Measurements from ENCODE around the gene SLC66A3. TPM values are rescaled to one million over a fixed set of nuclear protein-coding genes. Genes with fewer than 3 reads are reported as not detected.
A peak's percentile ranks its signal among the peaks of the same experiment; 100 is the strongest.

SLC66A3 gene
- 10.9 TPM for total RNA-seq

GRCh38 chr2:11155381-11156035, at the start of gene SLC66A3:
SLC66A3 (plus strand) TSS chr2:11155467; CDS start chr2:11155547, 80 bp downstream.
- peak; percentile 90 for ATAC-seq

- ATAC-seq: no peak
Measured at GRCh38 chr2:11109002-11109401, 46.3 kb upstream of the SLC66A3 start.

DNA sequence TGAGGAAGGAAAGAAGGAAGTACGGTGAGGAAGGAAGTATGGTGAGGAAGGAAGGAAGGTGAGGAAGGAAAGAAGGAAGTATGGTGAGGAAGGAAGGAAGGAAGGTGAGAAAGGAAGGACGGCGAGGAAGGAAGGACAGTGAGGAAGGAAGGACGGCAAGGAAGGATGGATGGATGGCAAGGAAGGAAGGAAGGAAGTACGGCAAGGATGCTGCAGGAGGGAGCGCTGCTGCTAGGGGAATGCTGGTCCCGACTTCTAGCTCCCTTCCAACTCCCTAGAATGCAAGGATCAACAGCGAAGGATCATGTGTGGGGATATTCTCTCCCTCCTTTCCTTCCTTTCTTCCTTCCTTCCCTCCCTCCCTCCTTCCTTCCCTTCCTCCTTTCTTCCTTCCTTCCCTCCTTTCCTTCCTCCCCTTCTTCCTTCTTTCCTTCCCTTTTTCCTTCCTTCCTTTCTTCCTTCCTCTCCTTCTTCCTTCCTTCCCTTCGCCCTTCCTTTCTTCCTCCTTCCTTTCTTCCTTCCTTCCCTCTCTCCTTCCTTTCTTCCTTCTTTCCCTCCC, 42.3 kb upstream of the SLC66A3 start:
- ATAC-seq: no peak

DNA sequence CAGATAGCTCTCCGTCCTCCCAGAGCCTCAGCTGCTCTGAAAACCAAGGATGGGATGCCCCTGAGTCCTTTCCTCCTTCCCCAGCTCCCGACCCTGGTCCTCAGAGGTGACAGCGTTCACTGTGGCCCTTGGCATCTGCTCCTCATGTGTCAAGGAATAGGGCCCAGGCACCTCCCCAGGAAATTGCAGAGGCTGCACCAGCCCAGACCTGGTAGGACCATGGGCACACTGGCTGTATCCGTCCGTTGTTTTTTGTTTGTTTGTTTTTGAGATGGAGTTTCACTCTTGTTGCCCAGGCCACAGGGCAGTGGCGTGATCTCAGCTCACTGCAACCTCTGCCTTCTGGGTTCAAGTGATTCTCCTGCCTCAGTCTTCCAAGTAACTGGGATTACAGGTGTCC, 37.5 kb upstream of the SLC66A3 start:
- no peak for ATAC-seq

DNA sequence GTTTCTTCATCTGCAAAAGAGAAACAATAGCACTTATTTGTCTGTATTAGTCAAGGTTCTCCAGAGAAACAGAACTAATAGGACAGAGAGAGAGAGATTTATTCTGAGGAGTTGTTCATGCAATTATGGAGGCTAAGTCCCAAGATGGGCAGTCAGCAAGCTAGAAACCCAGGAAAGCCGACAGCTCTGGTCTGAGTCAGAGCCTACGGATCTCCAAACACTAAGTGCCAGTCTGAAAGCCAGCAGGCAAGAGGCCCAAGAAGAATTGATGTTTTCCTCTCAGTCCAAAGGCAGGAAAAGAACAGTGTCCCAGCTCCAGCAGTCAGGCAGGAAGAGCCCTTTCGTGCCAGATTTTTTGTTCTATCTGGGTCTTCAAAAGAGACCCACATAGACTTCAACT, 36.5 kb upstream of the SLC66A3 start:
- ATAC-seq: no peak

DNA sequence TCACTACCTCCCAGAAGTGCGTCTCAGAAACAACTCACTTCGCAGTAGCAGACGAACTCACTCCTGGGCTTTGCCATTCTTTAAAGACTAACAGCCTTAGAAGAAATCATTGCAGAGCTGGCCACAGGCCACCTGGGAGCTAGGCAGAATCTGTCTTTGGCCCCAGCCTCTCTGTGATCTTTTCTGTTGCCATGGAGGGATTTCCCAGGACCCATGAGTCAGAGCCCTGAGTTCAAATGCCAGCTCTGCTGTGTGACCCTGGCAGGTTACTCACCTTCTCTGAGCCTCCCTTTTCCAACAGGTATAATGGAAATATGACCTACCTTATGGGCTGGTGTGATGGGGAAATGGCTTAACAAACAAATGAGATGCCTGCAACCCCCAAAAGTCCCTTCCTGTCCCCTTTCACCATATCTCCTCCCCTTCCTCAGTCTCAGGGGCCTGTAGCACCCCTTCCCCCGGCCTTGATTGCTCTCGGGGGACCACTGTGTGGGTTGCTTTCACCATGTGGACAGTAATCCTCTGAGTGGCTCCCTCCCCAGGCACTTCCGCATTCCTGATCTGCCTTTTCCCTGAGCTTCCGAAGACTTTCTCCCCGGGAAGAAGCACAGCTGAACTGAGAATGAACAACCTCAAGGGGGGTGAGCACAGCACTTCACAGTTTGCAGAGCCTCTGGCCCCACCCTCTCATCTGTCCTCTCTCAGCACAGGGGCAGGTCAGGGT, 34.0 kb upstream of the SLC66A3 start:
- ATAC-seq: no peak

DNA sequence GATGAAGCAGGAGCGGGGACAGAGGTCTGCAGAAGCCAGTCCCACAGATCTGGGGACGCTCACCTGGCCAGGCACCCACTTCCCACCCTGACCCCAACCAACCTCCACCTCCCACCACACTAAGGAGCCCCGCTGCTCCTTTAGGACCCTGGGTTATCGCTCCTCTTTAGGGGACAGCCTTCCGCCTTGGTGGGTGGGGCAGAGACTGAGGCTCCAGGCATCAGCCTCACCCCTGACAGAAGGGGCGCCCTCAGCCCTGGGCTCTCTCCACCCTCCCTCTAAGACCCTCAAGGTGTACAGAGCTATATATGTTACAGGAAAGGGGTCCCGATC, 33.5 kb upstream of the SLC66A3 start:
- ATAC-seq: no peak

DNA sequence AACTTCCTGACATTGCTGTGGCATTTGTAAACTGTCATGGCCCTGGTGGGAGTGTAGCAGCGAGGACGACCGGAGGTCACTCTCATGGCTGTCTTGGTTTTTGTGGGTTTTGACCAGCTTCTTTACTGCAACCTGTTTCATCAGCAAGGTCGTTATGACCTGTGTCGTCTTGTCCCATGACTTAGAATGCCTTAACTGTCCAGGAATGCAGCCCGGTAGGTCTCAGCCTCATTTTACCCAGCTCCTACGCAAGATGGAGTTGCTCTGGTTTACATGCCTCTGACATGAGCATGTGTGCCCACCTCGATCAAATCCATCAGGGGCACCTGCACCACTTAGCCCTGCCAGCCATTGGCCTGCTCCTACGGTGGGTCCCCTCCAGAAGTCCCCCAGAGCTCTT, 32.9 kb upstream of the SLC66A3 start:
- ATAC-seq: peak; percentile 12

- no peak for ATAC-seq
Measured at GRCh38 chr2:11123001-11123809, 32.1 kb upstream of the SLC66A3 start.

DNA sequence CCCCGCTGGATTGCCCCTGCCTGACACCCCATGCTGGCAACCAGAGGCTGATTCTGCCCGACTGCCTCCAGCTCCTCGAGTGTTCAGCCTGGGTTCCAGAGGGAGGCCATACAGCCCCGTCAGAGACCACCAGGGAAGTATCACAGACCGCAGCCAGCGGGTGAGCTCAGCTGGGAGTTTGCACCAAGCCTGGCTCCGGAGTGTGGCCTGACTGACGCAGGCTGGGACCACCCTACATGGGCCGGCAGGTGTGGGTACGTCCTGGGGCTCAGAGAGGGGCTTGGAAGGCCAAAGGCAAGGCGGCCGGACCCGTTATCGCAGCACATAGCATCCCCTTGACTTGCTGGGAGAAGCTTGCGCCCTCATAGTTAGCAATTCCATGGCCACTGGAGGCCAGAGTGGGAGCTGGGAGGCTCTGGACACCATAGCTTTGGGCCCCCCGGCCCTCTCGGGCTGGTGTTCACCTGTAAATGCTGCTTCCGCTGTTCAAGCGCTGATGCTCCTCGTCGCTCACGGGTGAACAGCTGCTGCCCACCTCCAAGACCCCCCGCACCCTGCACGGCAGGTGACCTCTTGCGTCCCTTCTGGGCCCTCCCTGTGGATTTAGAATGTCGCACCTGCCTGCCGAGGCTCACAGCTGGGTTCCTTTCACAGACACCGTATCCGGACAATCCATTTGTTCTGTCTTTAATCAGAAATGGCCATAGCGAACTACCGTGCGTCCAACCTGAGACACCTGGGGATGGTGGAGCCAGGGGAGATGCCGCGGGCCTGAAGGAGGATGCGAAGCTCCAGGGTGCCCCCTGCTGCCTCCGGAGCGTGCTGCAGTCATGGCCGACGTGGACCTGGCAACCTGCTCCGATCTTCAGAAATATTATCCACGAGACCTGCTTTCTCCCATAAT, 31.2 kb upstream of the SLC66A3 start:
- ATAC-seq: peak; percentile 70

DNA sequence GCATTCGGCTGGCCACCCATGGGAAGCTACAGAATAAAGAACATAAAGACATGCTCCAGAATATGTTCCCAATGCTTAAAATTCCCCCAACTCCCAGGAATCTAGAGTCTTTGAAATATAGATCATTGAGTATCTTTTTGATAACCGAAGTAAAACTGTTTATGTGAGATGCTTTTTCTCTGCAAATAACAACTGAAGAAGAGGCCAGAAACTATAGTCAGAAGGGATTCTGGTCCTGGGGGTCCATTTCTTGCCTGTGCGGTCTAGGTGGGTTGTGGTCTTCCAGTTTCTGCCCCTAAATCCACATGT, 30.6 kb upstream of the SLC66A3 start:
- no peak for ATAC-seq

DNA sequence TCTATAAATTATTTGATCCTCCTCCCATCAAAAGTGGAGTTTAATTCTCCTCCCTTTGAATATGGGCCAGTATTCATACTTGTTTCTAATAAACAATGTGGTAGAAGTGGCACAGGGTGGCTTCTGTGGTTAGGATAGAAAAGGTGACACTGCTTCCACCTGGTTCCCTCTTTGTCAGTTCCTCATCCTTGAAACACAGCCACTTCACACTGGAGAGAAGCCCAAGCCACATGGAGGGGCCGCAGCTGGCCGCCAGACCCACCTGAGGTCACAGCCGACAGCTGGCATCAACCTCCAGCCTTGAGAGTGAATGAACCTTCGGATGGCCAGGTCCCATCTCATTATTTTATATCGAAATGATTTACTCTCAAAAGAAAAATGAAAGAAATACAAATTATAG, 27.5 kb upstream of the SLC66A3 start:
- no peak for ATAC-seq

GRCh38 chr2:11128243-11128951, 26.9 kb upstream of the SLC66A3 start:
- no peak for ATAC-seq

GRCh38 chr2:11129598-11130449, 25.4 kb upstream of the SLC66A3 start:
- ATAC-seq: peak; percentile 64

DNA sequence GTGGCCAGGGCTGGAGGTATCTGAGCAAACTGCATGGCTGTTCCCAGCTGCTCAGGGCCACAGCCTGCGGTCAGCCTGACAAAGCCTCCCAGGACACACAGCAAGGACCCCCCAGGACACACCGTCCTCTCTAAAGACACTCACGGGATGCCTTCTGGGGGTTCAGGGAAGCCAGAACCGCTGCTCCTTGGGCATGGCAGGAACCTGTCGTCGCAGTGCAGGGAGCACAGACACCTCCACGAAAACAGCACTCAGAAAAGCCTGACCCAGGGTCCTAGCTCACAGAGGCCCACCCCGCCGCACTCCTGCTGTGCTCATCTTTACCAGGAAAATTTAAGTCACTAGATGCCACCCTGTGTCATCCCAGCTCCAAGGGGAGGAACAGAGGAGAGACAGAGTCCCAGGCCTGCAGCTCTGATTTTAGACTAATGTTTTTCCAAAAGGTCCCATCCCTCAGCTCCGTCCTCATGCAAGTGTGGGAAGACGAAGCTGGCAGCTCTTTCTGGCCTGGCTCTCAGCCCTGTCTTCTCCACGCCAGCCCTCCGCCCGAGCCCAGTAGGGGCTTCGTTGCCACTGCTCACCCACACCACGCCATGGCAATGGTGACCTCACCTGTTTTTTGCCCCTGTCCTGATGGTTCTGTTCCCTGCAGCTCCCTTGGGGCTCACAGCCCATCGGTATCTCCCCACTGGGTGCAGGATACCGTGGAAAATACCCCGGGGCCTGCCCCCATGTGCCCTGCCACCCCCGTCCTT, 23.9 kb upstream of the SLC66A3 start:
- ATAC-seq: no peak

DNA sequence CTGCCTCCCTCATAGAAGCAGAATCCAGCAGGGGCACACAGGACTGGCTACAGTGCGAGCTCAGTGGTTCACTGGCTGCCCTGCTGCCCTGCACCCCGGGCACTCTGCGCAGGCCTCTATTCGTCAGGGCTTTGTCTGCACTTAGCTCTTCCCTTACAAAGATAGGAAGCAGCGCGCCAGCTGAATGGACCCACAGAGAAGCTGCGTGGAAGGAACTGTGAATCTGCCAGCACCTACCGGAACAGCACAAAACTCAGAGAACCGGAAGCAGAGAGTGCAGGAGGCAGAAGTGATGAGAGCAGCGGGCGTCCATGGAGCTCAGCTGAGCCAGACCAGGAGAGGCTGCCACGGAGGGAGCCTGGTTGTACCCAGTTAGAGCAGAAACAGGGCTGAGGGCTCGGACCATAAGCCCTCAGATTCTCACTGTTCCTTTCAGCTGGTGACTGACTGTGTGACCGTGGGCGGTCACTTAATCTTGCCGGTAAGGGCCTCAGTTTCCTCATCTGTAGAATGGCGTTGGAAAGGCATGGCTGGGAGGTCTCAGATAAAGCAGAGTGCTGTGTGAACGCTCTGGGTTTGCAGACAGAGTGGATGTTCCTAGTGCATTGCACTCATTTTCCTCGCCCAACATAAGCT, 23.1 kb upstream of the SLC66A3 start:
- no peak for ATAC-seq

- peak; percentile 23 for ATAC-seq
Measured at GRCh38 chr2:11133238-11133935, 21.9 kb upstream of the SLC66A3 start.

GRCh38 chr2:11133936-11134320, 21.3 kb upstream of the SLC66A3 start:
- no peak for ATAC-seq

DNA sequence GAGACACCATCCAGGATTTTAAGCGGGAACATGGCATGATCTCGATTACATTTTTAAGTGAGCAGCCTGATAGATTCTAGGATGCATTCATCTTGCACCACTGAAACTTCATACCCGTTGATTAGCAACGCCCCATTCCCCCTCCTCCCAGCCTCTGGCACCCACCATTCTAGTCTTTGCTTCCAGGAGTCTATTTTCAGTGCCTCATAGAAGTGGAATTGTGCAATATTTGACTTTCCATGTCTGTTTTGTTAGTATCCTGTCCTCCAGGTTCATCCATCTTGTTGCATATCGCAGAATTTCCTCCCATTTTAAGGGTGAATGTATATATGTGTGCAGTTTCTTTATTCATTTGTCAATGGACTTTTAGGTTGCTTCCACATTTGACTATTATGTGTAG, 20.9 kb upstream of the SLC66A3 start:
- ATAC-seq: no peak
